Inflammatory macrophage (primary cell): ENCODE measurements around the gene HBG1.

Experiments used
- DNase-seq, 2 donors: peaks; one replicate each; pipeline ENCODE4 v3.0.0-alpha.2; 2020 to 2022

The HBG1 gene

DNA sequence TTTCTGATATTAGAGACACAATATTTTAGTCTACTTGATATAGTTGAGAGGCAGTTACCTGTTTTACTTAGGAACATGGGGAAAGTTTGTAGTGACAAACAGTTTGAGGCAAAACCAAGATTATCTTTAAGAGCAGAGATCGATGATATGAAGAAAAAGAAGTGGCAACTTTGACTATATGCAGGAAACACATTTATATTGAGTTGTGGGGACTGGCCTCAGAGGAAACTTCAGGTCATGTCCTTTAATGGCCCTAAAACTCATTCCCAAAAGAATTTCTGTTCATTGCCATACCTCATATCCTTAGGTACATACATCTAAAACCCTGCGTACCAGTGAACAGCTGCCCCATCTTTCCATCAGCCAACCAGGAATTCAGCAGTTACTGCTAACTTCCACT is 4.5 kb downstream of the HBG1 start:
- DNase-seq, result no peak

DNA sequence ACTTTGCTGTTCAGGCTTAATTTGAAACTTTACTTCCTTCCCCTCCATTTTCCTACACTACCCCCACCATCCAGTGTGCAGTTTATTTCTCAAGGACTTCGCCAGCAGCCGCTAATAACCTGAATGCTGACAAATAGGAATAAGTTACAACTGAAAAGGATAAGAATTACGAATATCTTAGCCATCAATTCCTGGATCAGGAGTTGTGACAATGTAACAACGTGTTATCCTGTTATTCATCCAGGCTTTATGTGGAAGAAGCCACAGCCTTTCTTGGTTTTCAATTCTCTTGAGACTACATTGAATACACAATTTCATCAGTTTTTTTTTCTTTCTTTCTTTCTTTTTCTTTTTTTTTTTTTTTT is 5.9 kb downstream of the HBG1 start:
- DNase-seq, result no peak

DNA sequence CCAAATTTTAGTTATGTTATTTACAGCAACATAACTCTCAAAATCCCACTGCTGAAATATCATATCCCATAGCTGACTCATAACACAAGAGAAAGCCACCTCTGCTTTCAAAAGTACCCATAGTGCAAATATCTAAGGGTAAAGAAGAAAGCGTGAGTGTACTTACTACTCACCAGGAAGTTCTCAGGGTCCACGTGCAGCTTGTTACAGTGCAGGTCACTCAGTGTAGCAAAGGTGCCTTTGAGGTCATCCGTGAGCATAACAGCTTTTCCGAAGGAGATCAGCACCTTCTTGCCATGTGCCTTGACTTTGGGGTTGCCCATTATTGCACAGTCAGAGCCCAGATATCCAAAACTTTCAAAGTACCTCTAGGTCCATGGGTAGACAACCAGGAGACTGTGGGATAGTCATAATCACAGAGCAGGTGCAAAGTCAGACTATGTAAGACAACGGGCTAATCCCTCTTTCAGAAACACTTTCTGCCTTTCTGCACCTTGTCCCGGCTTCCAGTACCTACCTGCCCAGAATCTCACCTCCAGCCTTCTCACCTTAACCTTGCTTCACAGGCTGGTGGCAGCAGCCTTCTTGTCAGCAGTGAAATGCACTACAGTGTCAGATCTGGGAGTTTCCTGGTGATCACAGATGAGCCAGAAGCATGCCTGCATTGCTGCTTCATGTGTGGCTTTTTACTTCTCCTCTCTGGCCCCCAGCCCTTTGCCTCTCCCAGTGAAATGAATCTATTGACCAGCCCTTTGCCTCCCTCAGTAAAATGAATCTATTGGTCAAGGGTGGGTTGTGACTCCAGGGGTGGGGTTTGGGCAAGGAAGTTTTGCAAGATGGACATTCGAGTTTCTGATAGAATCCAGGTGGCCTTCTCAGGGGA is 6.5 kb downstream of the HBG1 start:
- no peak for DNase-seq

DNA sequence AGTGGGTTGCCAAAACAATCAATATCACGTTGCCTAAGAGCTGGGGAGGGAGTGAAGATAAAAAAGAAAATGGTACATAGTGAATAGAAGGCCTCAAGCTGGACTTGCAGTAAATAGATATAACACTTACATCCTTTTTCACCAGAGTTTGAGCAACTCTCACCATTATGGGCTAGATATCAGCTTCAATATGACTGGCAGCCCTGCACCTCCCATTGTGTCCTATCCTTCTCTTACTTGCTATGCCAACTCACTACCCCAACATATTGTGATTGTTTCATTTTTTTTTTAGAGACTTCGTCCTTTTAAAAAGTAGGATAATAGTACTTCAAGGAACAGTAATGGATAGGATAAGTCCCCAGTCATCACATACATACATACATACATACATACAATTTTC is 7.4 kb downstream of the HBG1 start:
- no peak for DNase-seq

DNA sequence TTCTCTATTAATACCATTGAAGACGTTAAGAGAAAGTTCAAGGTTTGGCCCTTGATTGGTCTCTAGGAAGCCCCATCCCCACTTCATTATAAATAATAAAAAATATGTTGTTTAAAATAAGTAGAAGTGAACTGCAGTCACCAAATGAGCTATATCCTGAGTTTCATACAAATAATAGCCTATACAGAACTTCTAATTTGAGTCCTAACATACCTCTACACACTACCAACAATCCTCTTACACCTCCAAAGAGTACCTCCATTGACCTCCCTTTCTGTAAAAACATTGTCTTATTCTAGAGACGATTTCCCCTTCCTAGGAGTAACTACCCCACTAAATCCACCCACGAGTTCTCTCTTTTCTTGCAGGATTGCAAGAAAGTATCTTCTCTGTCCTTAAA is 8.2 kb downstream of the HBG1 start:
- no peak for DNase-seq

DNA sequence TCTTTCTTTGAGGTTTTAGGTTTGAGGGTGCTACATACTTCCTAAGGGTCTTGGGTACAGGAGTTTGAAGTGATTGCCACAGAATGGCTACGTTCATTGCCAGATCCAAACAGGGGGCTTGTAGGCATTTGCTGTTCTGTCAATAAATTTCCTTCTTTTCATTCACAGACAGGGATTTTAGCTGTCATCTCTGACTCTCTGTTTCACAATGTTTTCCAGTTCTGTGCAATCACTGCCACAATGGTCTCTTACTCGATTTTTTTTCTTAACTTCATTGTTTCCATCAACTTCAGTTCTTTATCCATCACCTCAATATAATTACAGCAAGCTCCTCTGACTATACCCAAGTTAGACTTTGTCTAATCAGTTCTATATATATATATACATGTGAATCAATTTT is 9.2 kb downstream of the HBG1 start:
- no peak for DNase-seq

DNA sequence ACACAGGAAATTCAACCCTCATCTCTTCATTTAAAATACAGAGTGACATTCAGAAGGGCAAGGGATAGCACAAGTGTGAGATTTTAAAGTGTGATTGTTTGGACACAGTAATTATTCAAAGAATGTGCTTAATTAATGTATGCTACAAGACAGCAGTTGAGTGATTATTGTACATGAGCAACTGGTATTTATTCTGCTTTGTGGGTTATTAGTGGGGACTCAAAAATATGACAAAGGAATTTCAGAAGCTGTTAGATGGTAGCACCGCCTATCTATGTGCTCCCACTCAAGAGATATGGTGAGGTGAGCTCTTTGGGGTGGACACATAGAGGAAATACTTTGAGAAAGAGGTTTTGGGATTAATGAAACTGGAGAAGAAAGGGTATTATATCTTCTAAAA is 9.6 kb downstream of the HBG1 start:
- DNase-seq, result no peak

DNA sequence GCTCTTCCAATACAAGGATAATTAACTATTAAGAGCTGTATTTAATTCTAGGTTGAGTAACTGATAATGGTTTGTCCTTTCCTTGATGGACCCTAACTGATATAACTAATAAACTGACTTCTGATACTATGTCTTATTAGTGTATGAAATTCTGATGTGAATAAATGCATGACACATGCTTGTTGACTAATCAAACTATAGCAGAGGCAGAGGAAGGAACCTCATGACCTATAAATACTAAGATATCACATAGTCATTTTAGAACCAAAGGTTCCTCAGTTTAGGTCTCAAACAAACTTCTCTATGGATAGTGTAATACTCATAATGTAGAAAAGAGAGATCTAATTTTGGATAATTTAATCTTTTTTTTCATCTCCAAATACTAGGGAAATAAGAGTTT is 10.6 kb downstream of the HBG1 start:
- DNase-seq, result peak; percentile 8 to 9

DNA sequence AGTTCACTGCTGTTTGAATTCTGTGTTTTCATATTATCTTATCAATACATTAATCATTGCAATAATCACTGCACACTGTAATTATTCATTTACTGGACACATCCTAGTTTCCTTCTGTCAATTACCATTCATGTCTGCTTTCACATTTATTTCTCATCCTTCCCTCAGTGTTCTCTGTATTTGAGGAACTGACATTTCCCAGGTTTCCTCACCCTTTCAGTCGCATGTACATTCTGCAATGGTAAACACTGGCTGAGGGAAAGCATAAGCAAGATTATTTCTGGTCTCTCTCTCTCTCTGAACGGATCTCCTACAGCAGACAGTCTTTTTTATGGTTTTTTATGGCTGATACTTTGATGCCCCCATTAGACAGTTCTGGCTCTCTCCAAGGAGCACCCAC is 11.2 kb downstream of the HBG1 start:
- DNase-seq, result peak; percentile 4 to 29

DNA sequence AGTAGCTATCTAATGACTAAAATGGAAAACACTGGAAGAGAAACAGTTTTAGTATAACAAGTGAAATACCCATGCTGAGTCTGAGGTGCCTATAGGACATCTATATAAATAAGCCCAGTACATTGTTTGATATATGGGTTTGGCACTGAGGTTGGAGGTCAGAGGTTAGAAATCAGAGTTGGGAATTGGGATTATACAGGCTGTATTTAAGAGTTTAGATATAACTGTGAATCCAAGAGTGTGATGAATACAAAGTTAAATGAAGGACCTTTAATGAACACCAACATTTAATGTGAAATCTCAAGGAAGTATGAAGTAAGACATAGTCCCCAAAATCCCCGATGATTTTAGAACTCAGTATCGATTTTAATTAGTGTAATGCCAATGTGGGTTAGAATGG is 12.2 kb downstream of the HBG1 start:
- DNase-seq, result no peak

DNA sequence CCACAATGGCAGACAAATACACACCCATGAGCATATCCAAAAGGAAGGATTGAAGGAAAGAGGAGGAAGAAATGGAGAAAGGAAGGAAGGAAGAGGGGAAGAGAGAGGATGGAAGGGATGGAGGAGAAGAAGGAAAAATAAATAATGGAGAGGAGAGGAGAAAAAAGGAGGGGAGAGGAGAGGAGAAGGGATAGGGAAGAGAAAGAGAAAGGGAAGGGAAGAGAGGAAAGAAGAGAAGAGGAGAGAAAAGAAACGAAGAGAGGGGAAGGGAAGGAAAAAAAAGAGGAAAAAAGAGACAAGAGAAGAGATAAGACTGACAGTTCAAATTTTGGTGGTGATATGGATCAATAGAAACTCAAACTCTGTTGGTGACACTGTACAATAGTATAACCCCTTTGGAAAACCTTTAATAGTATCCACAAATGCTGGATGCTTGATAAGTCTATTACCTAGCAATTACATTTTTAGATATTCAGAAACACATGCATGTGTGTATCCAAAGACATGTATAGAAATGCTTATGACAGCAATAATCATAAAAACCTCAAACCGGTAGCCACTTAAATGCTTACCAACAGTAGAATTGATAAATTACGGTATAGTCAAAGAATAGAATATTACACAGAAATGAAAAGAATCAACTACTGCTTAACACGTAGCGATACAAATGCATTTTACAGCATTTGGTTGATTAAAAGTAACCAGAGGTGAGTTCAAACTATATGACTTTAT is 14.1 kb downstream of the HBG1 start:
- no peak for DNase-seq

DNA sequence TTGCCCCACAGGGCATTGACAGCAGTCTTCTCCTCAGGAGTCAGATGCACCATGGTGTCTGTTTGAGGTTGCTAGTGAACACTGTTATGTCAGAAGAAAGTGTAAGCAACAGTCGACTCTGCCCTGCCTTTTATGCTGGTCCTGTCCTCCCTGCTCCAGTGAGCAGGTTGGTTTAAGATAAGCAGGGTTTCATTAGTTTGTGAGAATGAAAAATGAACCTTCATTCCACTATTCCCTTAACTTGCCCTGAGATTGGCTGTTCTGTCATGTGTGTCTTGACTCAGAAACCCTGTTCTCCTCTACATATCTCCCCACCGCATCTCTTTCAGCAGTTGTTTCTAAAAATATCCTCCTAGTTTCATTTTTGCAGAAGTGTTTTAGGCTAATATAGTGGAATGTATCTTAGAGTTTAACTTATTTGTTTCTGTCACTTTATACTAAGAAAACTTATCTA is 15.2 kb downstream of the HBG1 start, which contains the start of gene HBD:
HBD (minus strand) TSS at position 103 of the 454 bp plus-strand sequence; CDS start at position 53, 50 bp downstream.
- peak in 1 of 2 donors; percentile 9 for DNase-seq

DNA sequence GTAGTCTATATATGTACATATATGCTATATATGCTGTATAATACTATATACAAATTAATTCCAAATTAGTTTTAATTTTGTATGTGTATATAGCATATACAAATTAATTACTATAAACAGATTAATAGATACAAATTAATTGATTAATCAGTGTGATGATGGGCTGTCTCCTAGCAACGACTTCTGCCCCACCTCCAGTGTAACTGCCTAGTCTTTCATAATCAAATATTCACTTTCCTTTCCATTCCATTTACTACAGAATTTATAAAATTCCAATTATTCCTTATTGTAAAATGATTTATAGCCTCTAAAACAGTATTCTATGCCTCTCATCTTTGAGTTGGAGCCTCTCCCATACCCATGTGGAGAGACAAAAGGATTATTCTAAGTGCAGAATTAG is 16.4 kb downstream of the HBG1 start:
- no peak for DNase-seq

DNA sequence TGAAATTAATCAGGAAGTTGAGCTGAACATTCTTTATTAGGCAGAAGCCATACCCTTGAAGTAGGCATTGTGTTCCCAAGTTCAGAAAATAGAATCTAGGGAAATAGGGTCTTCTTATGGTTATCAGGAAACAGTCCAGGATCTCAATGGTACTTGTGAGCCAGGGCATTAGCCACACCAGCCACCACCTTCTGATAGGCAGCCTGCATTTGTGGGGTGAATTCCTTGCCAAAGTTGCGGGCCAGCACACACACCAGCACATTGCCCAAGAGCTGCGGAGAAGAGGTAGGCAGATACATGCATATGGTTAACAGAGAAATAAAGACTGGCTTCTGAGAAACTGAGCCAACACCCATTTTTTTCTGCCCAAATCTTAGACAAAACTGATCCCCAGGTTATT is 16.8 kb downstream of the HBG1 start:
- no peak for DNase-seq

DNA sequence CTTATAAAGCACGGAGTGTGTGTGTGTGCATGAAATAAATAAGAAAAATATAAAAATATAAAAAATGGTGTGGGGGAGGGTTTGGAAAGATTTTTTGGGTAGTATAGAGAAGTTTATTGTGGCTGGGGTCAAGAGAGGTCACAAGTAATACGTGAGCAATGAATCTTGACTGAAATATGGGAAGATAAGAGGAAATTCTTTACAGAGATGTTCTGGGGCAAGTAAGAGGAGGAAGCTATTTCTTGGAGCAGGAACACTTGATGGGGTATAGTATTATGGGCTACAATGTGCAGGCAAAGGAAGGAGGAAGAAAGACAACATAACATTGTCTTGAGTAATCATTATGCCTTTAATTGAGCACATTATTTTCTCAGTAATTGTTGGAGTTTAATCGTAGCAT is 17.5 kb downstream of the HBG1 start:
- DNase-seq, result peak in 1 of 2 donors; percentile 9

DNA sequence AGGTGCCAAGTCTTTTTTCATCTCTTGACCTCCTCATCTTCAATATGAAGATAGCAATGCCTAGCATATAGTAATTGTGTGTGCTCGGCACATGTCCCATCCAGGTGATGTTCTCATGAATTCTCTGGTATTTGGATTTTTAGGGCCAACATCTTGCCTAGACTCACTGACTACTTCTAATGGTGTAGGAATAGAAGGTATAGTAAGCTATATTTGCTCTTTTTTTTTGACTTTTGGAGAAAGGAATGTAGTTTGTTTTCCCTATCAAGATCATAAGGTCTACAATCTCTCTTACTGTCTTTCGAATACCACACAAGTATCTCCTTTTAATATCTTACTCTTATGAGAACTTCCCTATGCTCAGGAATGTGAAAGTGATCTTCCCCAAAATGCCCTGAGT is 18.5 kb downstream of the HBG1 start:
- DNase-seq, result no peak

DNA sequence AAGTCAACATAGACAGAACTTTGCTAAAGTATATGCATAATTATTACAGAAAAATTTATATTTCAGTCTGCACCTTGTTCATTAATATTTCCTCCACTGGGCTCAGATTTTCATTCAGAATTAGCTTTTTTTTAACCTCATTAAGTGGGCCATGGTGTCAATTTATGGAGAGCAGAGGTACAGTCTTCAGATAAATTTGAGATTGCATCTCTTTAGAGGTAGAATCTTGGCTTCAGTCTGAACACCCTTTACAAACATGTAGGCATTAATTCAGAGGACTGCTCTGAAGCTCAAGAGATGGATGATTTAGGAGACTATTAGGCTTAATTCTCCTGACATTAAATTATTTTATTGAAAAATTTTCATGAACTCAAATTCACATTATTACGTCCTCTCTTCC is 19.4 kb downstream of the HBG1 start:
- DNase-seq, result no peak

DNA sequence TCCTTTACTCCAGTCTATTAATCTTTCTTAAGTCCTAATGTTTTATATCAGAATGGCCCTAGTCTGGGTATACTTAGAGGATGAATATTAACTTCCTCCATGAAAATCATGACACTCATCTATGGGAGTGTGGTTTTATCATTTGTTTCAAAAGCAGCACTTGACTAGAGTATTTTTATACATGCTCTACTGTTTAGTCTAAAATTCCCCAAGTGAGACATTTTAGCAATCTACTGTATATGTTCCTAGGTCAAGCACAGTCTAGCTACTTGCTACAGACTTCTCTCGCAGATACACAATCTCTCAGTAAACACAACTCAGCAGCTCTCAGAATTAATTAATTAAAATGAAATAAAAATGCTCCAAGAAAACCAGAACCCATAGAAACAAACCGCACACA is 19.9 kb downstream of the HBG1 start:
- DNase-seq, result no peak

DNA sequence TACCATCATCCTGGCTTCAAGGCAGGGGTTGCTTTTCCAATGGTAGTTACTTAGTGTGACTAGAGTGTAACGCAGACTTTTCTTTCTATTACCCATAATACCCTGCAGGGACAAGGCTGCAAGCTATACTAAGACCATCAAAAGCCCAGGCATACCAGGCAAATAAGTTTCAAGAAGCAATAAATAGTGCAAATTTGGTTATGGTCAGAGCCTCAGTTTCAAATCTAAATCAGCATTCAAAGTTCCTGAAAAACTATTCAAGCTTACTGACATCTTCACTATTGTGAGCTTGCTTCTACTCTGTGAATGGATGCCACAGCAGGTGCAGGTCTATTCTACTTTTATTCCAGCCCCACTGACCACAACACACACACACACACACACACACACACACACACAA is 20.3 kb downstream of the HBG1 start:
- DNase-seq, result no peak

DNA sequence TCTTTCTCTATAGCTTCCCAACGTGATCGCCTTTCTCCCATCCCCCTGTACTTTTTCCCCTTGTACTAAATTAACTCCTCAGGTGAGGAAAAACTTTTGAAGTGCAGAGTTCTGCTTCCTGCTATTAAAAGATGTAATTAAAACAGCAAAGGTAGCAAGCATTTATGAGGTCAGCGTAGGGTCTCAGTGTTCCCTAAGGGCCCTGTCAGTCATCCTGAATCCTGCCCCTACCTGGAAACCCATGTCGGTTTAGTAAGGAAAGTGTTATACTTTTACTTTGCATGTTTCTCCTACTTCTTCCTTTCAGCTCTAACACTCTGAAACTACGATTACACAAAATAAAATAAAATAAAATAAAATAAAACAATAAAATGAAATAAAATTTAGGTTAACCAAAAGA is 21.5 kb downstream of the HBG1 start:
- no peak for DNase-seq

DNA sequence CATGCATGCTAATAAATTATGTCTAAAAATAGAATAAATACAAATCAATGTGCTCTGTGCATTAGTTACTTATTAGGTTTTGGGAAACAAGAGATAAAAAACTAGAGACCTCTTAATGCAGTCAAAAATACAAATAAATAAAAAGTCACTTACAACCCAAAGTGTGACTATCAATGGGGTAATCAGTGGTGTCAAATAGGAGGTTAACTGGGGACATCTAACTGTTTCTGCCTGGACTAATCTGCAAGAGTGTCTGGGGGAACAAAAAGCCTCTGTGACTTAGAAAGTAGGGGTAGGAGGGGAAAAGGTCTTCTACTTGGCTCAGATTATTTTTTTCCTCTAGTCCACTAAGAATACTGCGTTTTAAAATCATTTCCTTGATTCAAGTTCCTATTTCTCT is 22.0 kb downstream of the HBG1 start:
- no peak for DNase-seq

DNA sequence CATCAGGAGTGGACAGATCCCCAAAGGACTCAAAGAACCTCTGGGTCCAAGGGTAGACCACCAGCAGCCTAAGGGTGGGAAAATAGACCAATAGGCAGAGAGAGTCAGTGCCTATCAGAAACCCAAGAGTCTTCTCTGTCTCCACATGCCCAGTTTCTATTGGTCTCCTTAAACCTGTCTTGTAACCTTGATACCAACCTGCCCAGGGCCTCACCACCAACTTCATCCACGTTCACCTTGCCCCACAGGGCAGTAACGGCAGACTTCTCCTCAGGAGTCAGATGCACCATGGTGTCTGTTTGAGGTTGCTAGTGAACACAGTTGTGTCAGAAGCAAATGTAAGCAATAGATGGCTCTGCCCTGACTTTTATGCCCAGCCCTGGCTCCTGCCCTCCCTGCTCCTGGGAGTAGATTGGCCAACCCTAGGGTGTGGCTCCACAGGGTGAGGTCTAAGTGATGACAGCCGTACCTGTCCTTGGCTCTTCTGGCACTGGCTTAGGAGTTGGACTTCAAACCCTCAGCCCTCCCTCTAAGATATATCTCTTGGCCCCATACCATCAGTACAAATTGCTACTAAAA is 22.8 kb downstream of the HBG1 start, which contains the start of gene HBB:
HBB (minus strand) TSS at position 340 of the 579 bp plus-strand sequence; CDS start at position 290, 50 bp downstream.
- no peak for DNase-seq

DNA sequence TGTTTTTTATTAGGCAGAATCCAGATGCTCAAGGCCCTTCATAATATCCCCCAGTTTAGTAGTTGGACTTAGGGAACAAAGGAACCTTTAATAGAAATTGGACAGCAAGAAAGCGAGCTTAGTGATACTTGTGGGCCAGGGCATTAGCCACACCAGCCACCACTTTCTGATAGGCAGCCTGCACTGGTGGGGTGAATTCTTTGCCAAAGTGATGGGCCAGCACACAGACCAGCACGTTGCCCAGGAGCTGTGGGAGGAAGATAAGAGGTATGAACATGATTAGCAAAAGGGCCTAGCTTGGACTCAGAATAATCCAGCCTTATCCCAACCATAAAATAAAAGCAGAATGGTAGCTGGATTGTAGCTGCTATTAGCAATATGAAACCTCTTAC is 24.2 kb downstream of the HBG1 start:
- DNase-seq, result no peak
